GM18861 (cell line): ENCODE data around the gene DMAC2.
"Not testable (repeated sequence)": the region's sequence is repeated elsewhere in the genome, so short reads cannot be mapped to it uniquely, and the experiment has no call there.

Experiments
- ATAC-seq: cut with Tn5 transposase; IDR thresholded peaks from one replicate; pipeline ENCODE4 v1.9.1; 2021; ENCODE audit not compliant: unreplicated experiment

Gene DMAC2

GRCh38 chr19:41443813-41444455 is 4.2 kb upstream of the DMAC2 start:
- ATAC-seq: no peak

- ATAC-seq: no peak
Observed at GRCh38 chr19:41442473-41443355, 3.0 kb upstream of the DMAC2 start, which contains the start of gene ERICH4. TSS of gene ERICH4 (plus strand) at chr19:41443156. CDS start at chr19:41443170, 14 bp downstream.

GRCh38 chr19:41441321-41441945 is 1.7 kb upstream of the DMAC2 start:
- no peak for ATAC-seq

GRCh38 chr19:41437944-41438574 is 1.7 kb downstream of the DMAC2 start:
- ATAC-seq: no peak

- ATAC-seq: no peak
Observed at GRCh38 chr19:41436674-41436951, 3.1 kb downstream of the DMAC2 start.

GRCh38 chr19:41435936-41436673 is 3.6 kb downstream of the DMAC2 start:
- ATAC-seq: no peak

- ATAC-seq: not testable (repeated sequence)
Observed at GRCh38 chr19:41435376-41435775, 4.3 kb downstream of the DMAC2 start.

- ATAC-seq: no peak
Observed at GRCh38 chr19:41434450-41434849, 5.3 kb downstream of the DMAC2 start.

- no peak for ATAC-seq
Observed at GRCh38 chr19:41433171-41433570, 6.5 kb downstream of the DMAC2 start.

- ATAC-seq: no peak
Observed at GRCh38 chr19:41431426-41432386, 8.0 kb downstream of the DMAC2 start.

GRCh38 chr19:41430922-41431321 is 8.8 kb downstream of the DMAC2 start:
- ATAC-seq: no peak

GRCh38 chr19:41428481-41428859 is 11.2 kb downstream of the DMAC2 start:
- ATAC-seq: no peak

GRCh38 chr19:41427647-41428480 is 11.8 kb downstream of the DMAC2 start:
- ATAC-seq: no peak

GRCh38 chr19:41426952-41427646 is 12.6 kb downstream of the DMAC2 start, which contains the start of gene B3GNT8:
TSS of gene B3GNT8 (minus strand) at chr19:41427374. CDS start at chr19:41426778, 596 bp downstream.
- ATAC-seq: no peak

GRCh38 chr19:41426116-41426841 is 13.4 kb downstream of the DMAC2 start:
- ATAC-seq: no peak

- ATAC-seq: no peak
Observed at GRCh38 chr19:41425174-41426115, 14.3 kb downstream of the DMAC2 start.
